ENCODE data around the gene FRMD4B. TPM values are rescaled to one million over a fixed set of nuclear protein-coding genes. Genes with fewer than 3 reads are reported as not detected.

Gene FRMD4B
- total RNA-seq, 1 donor from 2014 or later: 140 TPM

GRCh38 chr3:69313251-69313650 is 72.6 kb downstream of the FRMD4B start:
- no peaks in the 10 kb centered on the region for H3K9me3 Mint-ChIP-seq
- no peaks in the 10 kb centered on the region for H3K4me1 Mint-ChIP-seq
- no peak overlapping the region for H3K4me3 Mint-ChIP-seq
- no peak for TF ChIP-seq CTCF (IDR thresholded peaks at IDR 0.05; ENCODE audit: unreplicated experiment)
- no peaks in the 10 kb centered on the region for H3K27me3 Mint-ChIP-seq (ENCODE audit: low read depth)
- H3K27ac Mint-ChIP-seq: no peak overlapping the region
- no peaks in the 10 kb centered on the region for H3K36me3 Mint-ChIP-seq
- no peak for DNase-seq (ENCODE audit: low spot score in 2 of 2, unreplicated experiment in 2 of 2)

DNA sequence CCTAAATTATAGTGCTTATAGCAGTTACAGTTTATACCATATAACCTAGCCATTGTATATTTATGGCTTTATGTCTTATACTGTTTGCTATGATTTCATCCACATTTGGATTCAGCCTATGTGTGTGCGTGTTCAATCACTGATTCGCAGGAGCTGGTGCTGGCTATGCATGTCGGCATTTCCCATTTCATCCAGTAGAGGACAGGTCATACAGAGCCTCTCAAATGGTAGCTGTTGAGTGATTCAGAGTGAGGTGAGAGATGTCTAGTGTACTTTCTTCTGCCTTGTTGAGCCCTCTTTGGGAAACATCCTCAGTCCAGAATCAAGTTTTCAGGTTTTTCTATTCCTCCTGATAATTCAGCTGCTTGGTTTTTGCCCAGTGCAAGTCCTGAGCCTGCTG is 76.1 kb downstream of the FRMD4B start:
- H3K4me3 Mint-ChIP-seq: no peak overlapping the region
- DNase-seq (ENCODE audit: low spot score in 2 of 2, unreplicated experiment in 2 of 2): no peak
- no peaks in the 10 kb centered on the region for H3K27me3 Mint-ChIP-seq (ENCODE audit: low read depth)
- peaks cover 2% of the 10 kb centered on the region for H3K36me3 Mint-ChIP-seq
- peaks cover 17% of the 10 kb centered on the region for H3K4me1 Mint-ChIP-seq
- peak; percentile 38 for TF ChIP-seq CTCF (IDR thresholded peaks at IDR 0.05; ENCODE audit: unreplicated experiment)
- H3K9me3 Mint-ChIP-seq: no peaks in the 10 kb centered on the region
- no peak overlapping the region for H3K27ac Mint-ChIP-seq

DNA sequence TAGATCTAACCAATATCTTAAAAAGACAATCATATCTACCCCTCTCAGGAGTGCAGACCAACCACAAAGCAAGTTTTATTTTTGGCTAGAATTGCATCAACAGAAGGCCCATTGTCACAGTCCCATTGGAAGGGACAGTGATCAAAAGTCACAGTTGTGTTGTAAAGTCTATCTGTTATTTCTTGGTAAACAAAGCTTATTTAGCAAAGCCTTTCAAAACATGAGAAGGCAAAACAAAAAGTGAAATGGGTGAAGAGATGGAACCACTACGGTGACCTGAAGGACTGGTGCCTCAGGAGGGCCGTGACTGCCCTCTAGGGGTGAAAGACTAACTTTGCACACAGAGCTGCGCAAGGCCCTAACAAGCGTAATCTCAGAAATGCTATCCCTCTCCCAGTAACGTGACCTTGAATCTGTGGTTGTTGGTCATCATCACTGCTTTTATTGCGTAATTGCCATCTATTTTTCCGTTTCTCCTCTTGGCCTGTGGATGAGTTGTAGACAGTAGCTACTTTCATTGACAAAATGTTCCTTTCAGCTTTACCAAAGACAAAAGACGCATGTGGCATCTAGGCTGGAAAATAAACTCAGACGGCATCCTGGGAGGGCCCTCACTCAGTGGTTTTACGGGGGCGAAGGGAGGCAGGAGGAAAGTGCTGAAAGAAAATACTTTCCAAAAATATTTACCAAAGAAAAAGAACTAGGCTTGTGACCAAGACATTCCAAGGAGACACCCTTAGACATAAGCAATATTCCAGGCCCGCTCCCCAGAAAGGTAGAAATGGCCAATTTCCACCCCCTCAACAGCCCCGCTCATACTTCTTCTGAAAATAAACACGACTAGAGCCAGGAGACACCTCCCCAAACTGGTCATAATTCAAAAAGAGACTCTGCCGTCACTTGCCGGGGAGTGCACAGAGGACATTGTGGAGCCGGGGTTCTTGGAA is 79.4 kb downstream of the FRMD4B start:
- peak overlapping the region; percentile 70 for H3K27ac Mint-ChIP-seq
- no peaks in the 10 kb centered on the region for H3K9me3 Mint-ChIP-seq
- peaks cover 2% of the 10 kb centered on the region for H3K36me3 Mint-ChIP-seq
- peaks cover 27% of the 10 kb centered on the region for H3K4me1 Mint-ChIP-seq
- peak; percentile 32 to 71 for DNase-seq (ENCODE audit: low spot score in 2 of 2, unreplicated experiment in 2 of 2)
- H3K4me3 Mint-ChIP-seq: no peak overlapping the region
- no peaks in the 10 kb centered on the region for H3K27me3 Mint-ChIP-seq (ENCODE audit: low read depth)
- peak; percentile 85 for TF ChIP-seq CTCF (IDR thresholded peaks at IDR 0.05; ENCODE audit: unreplicated experiment)

GRCh38 chr3:69305011-69305410 is 80.9 kb downstream of the FRMD4B start:
- Mint-ChIP-seq H3K9me3 (no peaks in the 10 kb centered on the region), H3K27ac (peak overlapping the region; percentile 71), H3K4me3 (no peak overlapping the region), H3K4me1 (peaks cover 36% of the 10 kb centered on the region), H3K36me3 (peaks cover 2% of the 10 kb centered on the region), H3K27me3 (ENCODE audit: low read depth) (no peaks in the 10 kb centered on the region)
- no peak for DNase-seq (ENCODE audit: low spot score in 2 of 2, unreplicated experiment in 2 of 2)
- no peak for TF ChIP-seq CTCF (IDR thresholded peaks at IDR 0.05; ENCODE audit: unreplicated experiment)

DNA sequence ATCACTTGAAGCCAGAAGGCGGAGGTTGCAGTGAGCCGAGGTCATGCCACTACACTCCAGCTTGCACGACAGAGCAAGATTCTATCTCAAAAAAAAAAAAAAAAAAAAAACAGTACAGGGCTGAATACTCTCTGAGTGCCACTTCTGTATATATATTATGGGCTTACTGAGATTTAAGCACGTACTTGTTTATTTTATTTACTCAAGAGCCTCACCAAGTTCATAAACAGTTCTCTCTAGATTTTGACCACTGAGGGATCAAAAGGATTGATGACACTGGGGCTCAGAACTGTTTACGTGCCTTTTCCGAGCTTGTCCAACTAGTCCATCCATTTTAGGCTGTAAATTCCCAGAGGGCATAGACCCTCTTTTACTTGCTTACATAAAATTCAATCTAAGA is 81.5 kb downstream of the FRMD4B start:
- Mint-ChIP-seq H3K36me3 (peaks cover 2% of the 10 kb centered on the region), H3K9me3 (no peaks in the 10 kb centered on the region)

More for the DNA sequence above, 81.5 kb downstream of the FRMD4B start:
- Mint-ChIP-seq H3K27me3 (ENCODE audit: low read depth) (no peaks in the 10 kb centered on the region), H3K27ac (peak overlapping the region; percentile 61), H3K4me3 (no peak overlapping the region), H3K4me1 (peaks cover 42% of the 10 kb centered on the region)
- no peak for DNase-seq (ENCODE audit: low spot score in 2 of 2, unreplicated experiment in 2 of 2)
- no peak for TF ChIP-seq CTCF (IDR thresholded peaks at IDR 0.05; ENCODE audit: unreplicated experiment)

Data from mesothelial cell of epicardium (in vitro differentiated cells).